HL-60 (cell line): ENCODE data around the gene MRPL1.

ENCODE experiments used
- DNase-seq, 2 experiments: peaks; one replicate each; pipeline ENCODE4 v3.0.0-alpha.2; 2010 to 2020; ENCODE audit warnings: low read depth in 1 of 2, low spot score in 1 of 2
- H3K27ac ChIP-seq: fragments of 250-450 bp; sonication (Bioruptor Pico); replicated peaks from 2 replicates; pipeline ENCODE4 v1.5.1; 2020; ENCODE audit warnings: mild to moderate bottlenecking, moderate library complexity
- H3K27me3 ChIP-seq: fragments of 250-450 bp; sonication (Bioruptor Pico); 2 replicates; pipeline ENCODE4 v1.5.1; 2021; ENCODE audit warnings: mild to moderate bottlenecking, moderate library complexity; ENCODE audit not compliant: insufficient read depth, poor library complexity, severe bottlenecking
- H3K4me3 ChIP-seq: replicated peaks from 2 replicates; pipeline ENCODE4 v1.5.1; 2011; ENCODE audit warnings: mild to moderate bottlenecking, control low read depth, low read length; ENCODE audit not compliant: insufficient read depth
- GABPA ChIP-seq: IDR thresholded peaks from 2 replicates; pipeline ENCODE4 v1.6.1; 2012; ENCODE audit warnings: low read depth
- POLR2AphosphoS5 ChIP-seq: IDR thresholded peaks from 2 replicates; pipeline ENCODE4 v1.6.1; 2012; ENCODE audit warnings: low read depth
- SPI1 ChIP-seq: IDR thresholded peaks from 2 replicates; pipeline ENCODE4 v1.6.1; 2012; ENCODE audit warnings: low read depth, mild to moderate bottlenecking, borderline replicate concordance
- TF ChIP-seq, protein P1 (sequence below): IDR thresholded peaks from 2 replicates; pipeline ENCODE4 v1.6.1; 2012; ENCODE audit warnings: low read depth; ENCODE audit not compliant: insufficient replicate concordance
- TF ChIP-seq, protein P2 (sequence below): IDR thresholded peaks from one replicate; pipeline ENCODE4 v1.5.1; 2011; ENCODE audit warnings: low read length, control low read depth, inconsistent platforms; ENCODE audit not compliant: insufficient read depth

MRPL1 gene

DNA sequence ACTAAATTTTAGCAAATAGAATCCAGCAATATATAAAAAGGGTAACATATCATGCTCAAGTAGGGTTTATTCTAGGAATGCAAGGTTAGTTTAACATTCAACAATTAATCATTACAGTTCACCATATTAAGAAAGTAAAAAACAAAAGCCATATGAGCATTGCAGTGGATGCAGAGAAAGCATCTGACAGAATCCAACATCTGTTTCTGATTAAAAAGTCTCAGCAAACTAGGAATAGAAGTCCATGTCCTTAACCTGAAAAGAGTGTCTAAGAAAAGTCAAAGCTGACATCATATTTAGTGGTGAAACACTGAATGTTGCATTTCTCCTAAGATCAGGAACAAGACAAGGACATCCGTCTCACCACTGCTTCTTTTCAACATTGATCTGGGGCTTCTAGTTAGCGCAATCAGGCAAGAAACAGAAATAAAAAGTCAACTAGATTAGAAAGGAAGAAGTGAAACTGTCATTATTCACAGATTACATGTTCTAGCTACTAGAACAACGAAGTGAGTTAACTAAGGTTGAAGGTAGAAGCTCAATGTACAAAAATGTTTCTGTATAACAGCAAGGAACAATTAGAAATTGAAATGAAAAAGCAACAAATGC, 49.3 kb downstream of the MRPL1 start:
- Histone ChIP-seq H3K27me3 (no peaks in the 10 kb centered on the region), H3K4me3 (no peak overlapping the region), H3K27ac (no peak overlapping the region)
- DNase-seq: peak in 1 of 2 experiments; percentile 29
- TF ChIP-seq GABPA: no peak
- TF ChIP-seq SPI1: no peak
- TF ChIP-seq, protein P1, sequence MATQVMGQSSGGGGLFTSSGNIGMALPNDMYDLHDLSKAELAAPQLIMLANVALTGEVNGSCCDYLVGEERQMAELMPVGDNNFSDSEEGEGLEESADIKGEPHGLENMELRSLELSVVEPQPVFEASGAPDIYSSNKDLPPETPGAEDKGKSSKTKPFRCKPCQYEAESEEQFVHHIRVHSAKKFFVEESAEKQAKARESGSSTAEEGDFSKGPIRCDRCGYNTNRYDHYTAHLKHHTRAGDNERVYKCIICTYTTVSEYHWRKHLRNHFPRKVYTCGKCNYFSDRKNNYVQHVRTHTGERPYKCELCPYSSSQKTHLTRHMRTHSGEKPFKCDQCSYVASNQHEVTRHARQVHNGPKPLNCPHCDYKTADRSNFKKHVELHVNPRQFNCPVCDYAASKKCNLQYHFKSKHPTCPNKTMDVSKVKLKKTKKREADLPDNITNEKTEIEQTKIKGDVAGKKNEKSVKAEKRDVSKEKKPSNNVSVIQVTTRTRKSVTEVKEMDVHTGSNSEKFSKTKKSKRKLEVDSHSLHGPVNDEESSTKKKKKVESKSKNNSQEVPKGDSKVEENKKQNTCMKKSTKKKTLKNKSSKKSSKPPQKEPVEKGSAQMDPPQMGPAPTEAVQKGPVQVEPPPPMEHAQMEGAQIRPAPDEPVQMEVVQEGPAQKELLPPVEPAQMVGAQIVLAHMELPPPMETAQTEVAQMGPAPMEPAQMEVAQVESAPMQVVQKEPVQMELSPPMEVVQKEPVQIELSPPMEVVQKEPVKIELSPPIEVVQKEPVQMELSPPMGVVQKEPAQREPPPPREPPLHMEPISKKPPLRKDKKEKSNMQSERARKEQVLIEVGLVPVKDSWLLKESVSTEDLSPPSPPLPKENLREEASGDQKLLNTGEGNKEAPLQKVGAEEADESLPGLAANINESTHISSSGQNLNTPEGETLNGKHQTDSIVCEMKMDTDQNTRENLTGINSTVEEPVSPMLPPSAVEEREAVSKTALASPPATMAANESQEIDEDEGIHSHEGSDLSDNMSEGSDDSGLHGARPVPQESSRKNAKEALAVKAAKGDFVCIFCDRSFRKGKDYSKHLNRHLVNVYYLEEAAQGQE: no peak
- TF ChIP-seq POLR2AphosphoS5: no peak
- TF ChIP-seq, protein P2, sequence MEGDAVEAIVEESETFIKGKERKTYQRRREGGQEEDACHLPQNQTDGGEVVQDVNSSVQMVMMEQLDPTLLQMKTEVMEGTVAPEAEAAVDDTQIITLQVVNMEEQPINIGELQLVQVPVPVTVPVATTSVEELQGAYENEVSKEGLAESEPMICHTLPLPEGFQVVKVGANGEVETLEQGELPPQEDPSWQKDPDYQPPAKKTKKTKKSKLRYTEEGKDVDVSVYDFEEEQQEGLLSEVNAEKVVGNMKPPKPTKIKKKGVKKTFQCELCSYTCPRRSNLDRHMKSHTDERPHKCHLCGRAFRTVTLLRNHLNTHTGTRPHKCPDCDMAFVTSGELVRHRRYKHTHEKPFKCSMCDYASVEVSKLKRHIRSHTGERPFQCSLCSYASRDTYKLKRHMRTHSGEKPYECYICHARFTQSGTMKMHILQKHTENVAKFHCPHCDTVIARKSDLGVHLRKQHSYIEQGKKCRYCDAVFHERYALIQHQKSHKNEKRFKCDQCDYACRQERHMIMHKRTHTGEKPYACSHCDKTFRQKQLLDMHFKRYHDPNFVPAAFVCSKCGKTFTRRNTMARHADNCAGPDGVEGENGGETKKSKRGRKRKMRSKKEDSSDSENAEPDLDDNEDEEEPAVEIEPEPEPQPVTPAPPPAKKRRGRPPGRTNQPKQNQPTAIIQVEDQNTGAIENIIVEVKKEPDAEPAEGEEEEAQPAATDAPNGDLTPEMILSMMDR: no peak

DNA sequence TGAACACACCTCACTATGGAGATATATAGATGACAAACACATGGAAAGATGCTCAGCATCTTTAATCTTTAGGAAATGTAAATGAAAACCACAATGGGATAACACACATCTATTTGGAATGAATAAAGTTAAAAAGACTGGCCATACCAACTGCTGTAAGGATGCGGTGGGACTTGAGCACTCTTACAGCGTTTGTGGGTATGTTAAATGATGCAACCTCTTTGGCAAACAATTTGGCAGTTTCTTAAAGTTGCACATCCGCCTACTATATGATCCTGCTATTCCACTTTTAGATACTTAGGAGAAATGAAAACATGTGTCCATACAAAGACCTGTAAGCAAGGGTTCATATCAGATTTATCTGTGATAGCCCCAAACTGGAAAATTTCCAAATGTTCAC, 50.7 kb downstream of the MRPL1 start:
- H3K27ac ChIP-seq: no peak overlapping the region
- DNase-seq: peak in 1 of 2 experiments; percentile 31
- H3K4me3 ChIP-seq: no peak overlapping the region
- TF ChIP-seq, protein P2: no peak
- no peak for TF ChIP-seq POLR2AphosphoS5
- TF ChIP-seq SPI1: no peak
- no peak for TF ChIP-seq GABPA
- TF ChIP-seq, protein P1: no peak
- no peaks in the 10 kb centered on the region for H3K27me3 ChIP-seq

DNA sequence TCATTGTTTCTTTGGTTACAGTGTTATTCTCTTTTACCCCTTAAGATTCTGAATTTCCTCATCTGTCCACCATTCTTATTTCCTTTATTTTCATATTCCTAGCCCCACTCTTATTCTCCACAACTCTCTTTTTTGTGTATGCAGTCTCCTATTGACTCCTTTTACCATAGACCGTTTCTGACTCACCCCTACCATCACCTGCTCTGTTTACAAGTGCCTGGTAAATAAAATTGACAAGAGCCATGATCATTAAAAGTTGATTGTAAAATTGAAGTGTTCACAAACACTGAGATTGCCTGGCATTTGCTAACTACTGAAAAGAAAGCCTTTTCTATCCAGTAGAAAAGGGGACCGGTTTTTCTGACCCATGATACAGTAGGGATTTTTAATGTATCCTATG, 54.4 kb downstream of the MRPL1 start:
- no peak overlapping the region for H3K27ac ChIP-seq
- no peak for DNase-seq

More for the DNA sequence above, 54.4 kb downstream of the MRPL1 start:
- Histone ChIP-seq H3K27me3 (no peaks in the 10 kb centered on the region), H3K4me3 (no peak overlapping the region)
- TF ChIP-seq SPI1 (no peak), GABPA (no peak), POLR2AphosphoS5 (no peak)
- TF ChIP-seq, protein P2: no peak
- TF ChIP-seq, protein P1: no peak
